ENCODE measurements around the gene GRIN2A. TPM values are rescaled to one million over a fixed set of nuclear protein-coding genes. Genes with fewer than 3 reads are reported as not detected.

Gene GRIN2A
- total and polyA plus RNA-seq, 2 donors (not counting 1 experiment from before 2014, with no cell fraction given) = 0.44 TPM; not detected in 1

- DNase-seq = no peak
- intact Hi-C loops (cut with micrococcal nuclease) = no loop called here
- ChIA-PET POLR2A (no interaction called here), CTCF (no interaction called here)
- no peak for TF ChIP-seq EZH2 (IDR thresholded peaks at IDR 0.05; ENCODE audit: borderline replicate concordance, insufficient read depth, low read depth, low read length, poor library complexity, severe bottlenecking)
- TF ChIP-seq, protein P1, sequence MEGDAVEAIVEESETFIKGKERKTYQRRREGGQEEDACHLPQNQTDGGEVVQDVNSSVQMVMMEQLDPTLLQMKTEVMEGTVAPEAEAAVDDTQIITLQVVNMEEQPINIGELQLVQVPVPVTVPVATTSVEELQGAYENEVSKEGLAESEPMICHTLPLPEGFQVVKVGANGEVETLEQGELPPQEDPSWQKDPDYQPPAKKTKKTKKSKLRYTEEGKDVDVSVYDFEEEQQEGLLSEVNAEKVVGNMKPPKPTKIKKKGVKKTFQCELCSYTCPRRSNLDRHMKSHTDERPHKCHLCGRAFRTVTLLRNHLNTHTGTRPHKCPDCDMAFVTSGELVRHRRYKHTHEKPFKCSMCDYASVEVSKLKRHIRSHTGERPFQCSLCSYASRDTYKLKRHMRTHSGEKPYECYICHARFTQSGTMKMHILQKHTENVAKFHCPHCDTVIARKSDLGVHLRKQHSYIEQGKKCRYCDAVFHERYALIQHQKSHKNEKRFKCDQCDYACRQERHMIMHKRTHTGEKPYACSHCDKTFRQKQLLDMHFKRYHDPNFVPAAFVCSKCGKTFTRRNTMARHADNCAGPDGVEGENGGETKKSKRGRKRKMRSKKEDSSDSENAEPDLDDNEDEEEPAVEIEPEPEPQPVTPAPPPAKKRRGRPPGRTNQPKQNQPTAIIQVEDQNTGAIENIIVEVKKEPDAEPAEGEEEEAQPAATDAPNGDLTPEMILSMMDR (IDR thresholded peaks at IDR 0.05) = no peak
- no peak for ATAC-seq (ENCODE audit: low read depth)
- H2AFZ ChIP-seq (ENCODE audit: insufficient read depth, low read depth, low read length, poor library complexity, severe bottlenecking) = no peak overlapping the region
- H3K36me3 ChIP-seq (replicated peaks in 1 of 2; ENCODE audit: control extremely low read depth in 1 of 2, control insufficient read depth in 1 of 2, extremely low read depth in 1 of 2, insufficient read depth in 2 of 2, low read length in 1 of 2) = no peaks in the 10 kb centered on the region
- Mint-ChIP-seq H3K4me1 (no peaks in the 10 kb centered on the region), H3K27me3 (peaks cover 7% of the 10 kb centered on the region), H3K4me3 (no peak overlapping the region), H3K27ac (no peak overlapping the region), H3K9me3 (ENCODE audit: insufficient read depth) (no peaks in the 10 kb centered on the region)
- no peak overlapping the region for H3K4me3 ChIP-seq (ENCODE audit: control extremely low read depth in 1 of 5, extremely low read depth in 1 of 5, insufficient read depth in 1 of 5, low read depth in 2 of 5, low read length in 4 of 5)
- H3K9ac ChIP-seq (ENCODE audit: low read length) = no peak overlapping the region
- H3K9me3 ChIP-seq (ENCODE audit: control extremely low read depth in 1 of 3, control insufficient read depth in 2 of 3, insufficient read depth in 1 of 3, low read length in 2 of 3) = no peaks in the 10 kb centered on the region
- H4K20me1 ChIP-seq (ENCODE audit: control insufficient read depth, insufficient read depth, low read length, poor library complexity, severe bottlenecking) = no peaks in the 10 kb centered on the region
- no peak overlapping the region for H3K27ac ChIP-seq (ENCODE audit: low read length in 2 of 2)
- H3K79me2 ChIP-seq (ENCODE audit: control insufficient read depth, insufficient read depth, low read length) = no peaks in the 10 kb centered on the region
- no peaks in the 10 kb centered on the region for H3K27me3 ChIP-seq (replicated peaks in 1 of 4; ENCODE audit: control extremely low read depth in 1 of 4, control insufficient read depth in 3 of 4, insufficient read depth in 4 of 4, low read length in 3 of 4)
- no peaks in the 10 kb centered on the region for H3K4me1 ChIP-seq (ENCODE audit: control insufficient read depth in 2 of 2, insufficient read depth in 2 of 2, low read length in 2 of 2)
- no peak overlapping the region for H3K4me2 ChIP-seq (replicated peaks; ENCODE audit: low read depth, low read length, poor library complexity, severe bottlenecking)
These were observed 153.6 kb downstream of the GRIN2A start for GRCh38 chr16:10028644-10029043.

GRCh38 chr16:10027553-10027952, 154.7 kb downstream of the GRIN2A start:
- Mint-ChIP-seq H3K27me3 (peaks cover 7% of the 10 kb centered on the region), H3K4me1 (no peaks in the 10 kb centered on the region), H3K4me3 (no peak overlapping the region), H3K9me3 (ENCODE audit: insufficient read depth) (no peaks in the 10 kb centered on the region), H3K27ac (no peak overlapping the region)
- no peaks in the 10 kb centered on the region for H3K27me3 ChIP-seq (replicated peaks in 1 of 4; ENCODE audit: control extremely low read depth in 1 of 4, control insufficient read depth in 3 of 4, insufficient read depth in 4 of 4, low read length in 3 of 4)
- H3K36me3 ChIP-seq (replicated peaks in 1 of 2; ENCODE audit: control extremely low read depth in 1 of 2, control insufficient read depth in 1 of 2, extremely low read depth in 1 of 2, insufficient read depth in 2 of 2, low read length in 1 of 2) = no peaks in the 10 kb centered on the region
- H3K4me2 ChIP-seq (replicated peaks; ENCODE audit: low read depth, low read length, poor library complexity, severe bottlenecking) = no peak overlapping the region
- ChIA-PET CTCF (no interaction called here), POLR2A (no interaction called here)
- H2AFZ ChIP-seq (ENCODE audit: insufficient read depth, low read depth, low read length, poor library complexity, severe bottlenecking) = no peak overlapping the region
- 60% methylated on average over 6 of the region's 8 CpGs for WGBS (ENCODE audit: insufficient coverage)
- no peak for TF ChIP-seq EZH2 (IDR thresholded peaks at IDR 0.05; ENCODE audit: borderline replicate concordance, insufficient read depth, low read depth, low read length, poor library complexity, severe bottlenecking)
- TF ChIP-seq, protein P1 (IDR thresholded peaks at IDR 0.05) = no peak
- DNase-seq (no peak), ATAC-seq (ENCODE audit: low read depth) (no peak)
- no peaks in the 10 kb centered on the region for H3K4me1 ChIP-seq (ENCODE audit: control insufficient read depth in 2 of 2, insufficient read depth in 2 of 2, low read length in 2 of 2)
- no peak overlapping the region for H3K4me3 ChIP-seq (ENCODE audit: control extremely low read depth in 1 of 5, extremely low read depth in 1 of 5, insufficient read depth in 1 of 5, low read depth in 2 of 5, low read length in 4 of 5)
- H3K27ac ChIP-seq (ENCODE audit: low read length in 2 of 2) = no peak overlapping the region
- no peaks in the 10 kb centered on the region for H3K79me2 ChIP-seq (ENCODE audit: control insufficient read depth, insufficient read depth, low read length)
- H3K9me3 ChIP-seq (ENCODE audit: control extremely low read depth in 1 of 3, control insufficient read depth in 2 of 3, insufficient read depth in 1 of 3, low read length in 2 of 3) = no peaks in the 10 kb centered on the region
- intact Hi-C loops (cut with micrococcal nuclease) = no loop called here
- H3K9ac ChIP-seq (ENCODE audit: low read length) = no peak overlapping the region
- H4K20me1 ChIP-seq (ENCODE audit: control insufficient read depth, insufficient read depth, low read length, poor library complexity, severe bottlenecking) = no peaks in the 10 kb centered on the region
